ENCODE results near the gene C5orf22.
"Not testable (repeated sequence)": the region's sequence is repeated elsewhere in the genome, so short reads cannot be mapped to it uniquely, and the experiment has no call there.

Gene C5orf22

DNA sequence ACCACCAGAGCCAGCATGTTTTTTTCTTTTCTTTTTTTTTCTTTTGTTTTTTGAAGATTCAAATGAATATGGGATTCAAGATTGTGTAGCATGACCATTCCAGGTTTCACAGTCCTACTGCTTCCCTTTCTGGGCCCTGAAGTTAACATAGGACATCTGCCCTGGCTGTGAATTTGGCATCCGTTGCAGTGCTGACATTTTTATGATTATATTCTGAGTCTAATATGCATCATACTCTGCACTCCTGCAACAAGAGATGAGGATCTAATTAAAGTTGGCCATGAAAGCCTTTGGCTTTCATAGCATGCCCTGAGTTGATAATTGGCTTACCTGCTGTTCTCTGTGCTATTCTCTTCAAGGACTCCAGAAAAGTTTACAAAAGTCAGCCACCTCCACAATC lies 29.8 kb downstream of the C5orf22 start:
- no peaks in the 10 kb centered on the region for H3F3A ChIP-seq (ENCODE audit: low read depth)
- H3K9ac ChIP-seq (ENCODE audit: low read depth, low read length, poor library complexity, severe bottlenecking) = no peak overlapping the region
- H3K9me3 ChIP-seq (ENCODE audit: insufficient read depth, low read depth, low read length) = no peaks in the 10 kb centered on the region; the same call in 1 of the 2 replicates
- H2AFZ ChIP-seq (ENCODE audit: low read length) = no peak overlapping the region
- no peak for TF ChIP-seq EZH2phosphoT487 (IDR thresholded peaks at IDR 0.05; ENCODE audit: borderline replicate concordance)
- TF ChIP-seq, protein P1, sequence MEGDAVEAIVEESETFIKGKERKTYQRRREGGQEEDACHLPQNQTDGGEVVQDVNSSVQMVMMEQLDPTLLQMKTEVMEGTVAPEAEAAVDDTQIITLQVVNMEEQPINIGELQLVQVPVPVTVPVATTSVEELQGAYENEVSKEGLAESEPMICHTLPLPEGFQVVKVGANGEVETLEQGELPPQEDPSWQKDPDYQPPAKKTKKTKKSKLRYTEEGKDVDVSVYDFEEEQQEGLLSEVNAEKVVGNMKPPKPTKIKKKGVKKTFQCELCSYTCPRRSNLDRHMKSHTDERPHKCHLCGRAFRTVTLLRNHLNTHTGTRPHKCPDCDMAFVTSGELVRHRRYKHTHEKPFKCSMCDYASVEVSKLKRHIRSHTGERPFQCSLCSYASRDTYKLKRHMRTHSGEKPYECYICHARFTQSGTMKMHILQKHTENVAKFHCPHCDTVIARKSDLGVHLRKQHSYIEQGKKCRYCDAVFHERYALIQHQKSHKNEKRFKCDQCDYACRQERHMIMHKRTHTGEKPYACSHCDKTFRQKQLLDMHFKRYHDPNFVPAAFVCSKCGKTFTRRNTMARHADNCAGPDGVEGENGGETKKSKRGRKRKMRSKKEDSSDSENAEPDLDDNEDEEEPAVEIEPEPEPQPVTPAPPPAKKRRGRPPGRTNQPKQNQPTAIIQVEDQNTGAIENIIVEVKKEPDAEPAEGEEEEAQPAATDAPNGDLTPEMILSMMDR (conservative IDR thresholded peaks at IDR 0.05; ENCODE audit: low read length) = no peak
- H3K79me2 ChIP-seq (ENCODE audit: insufficient read depth, low read length) = no peaks in the 10 kb centered on the region
- no peaks in the 10 kb centered on the region for H3K36me3 ChIP-seq (ENCODE audit: insufficient read depth, low read length)
- H3K4me2 ChIP-seq (ENCODE audit: low read depth, low read length, poor library complexity, severe bottlenecking) = no peak overlapping the region
- no peaks in the 10 kb centered on the region for H3K4me1 ChIP-seq (ENCODE audit: insufficient read depth, low read length, poor library complexity, severe bottlenecking)
- no peaks in the 10 kb centered on the region for H4K20me1 ChIP-seq (ENCODE audit: insufficient read depth, low read length, poor library complexity, severe bottlenecking)
- no peak overlapping the region for H3K4me3 ChIP-seq (ENCODE audit: low read length, poor library complexity, severe bottlenecking)
- H3K9me2 ChIP-seq (replicated peaks; ENCODE audit: low read depth, low read length) = no peaks in the 10 kb centered on the region
- no peaks in the 10 kb centered on the region for H3K27me3 ChIP-seq (ENCODE audit: insufficient read depth, low read length, poor library complexity, severe bottlenecking)

DNA sequence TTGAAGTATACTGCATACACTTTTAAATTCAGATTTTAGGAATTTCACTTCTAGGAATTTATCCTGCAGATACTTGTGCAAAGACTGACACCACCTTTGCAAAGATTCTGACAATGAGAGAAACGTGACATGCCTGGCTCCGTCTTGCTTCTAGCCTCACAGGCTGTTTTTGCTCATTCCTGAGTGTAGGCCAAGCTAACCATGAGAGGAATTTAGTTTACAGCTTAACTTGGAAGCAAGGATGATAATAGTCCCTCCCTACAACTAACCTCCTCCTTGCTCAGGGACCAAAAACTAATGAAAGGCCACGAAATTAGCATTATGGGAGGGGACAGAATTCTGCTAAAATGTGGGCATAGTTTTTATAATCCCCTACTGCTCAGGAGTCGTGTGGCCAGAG lies 31.1 kb downstream of the C5orf22 start:
- Histone ChIP-seq H3K36me3 (ENCODE audit: insufficient read depth, low read length) (no peaks in the 10 kb centered on the region), H3K9ac (ENCODE audit: low read depth, low read length, poor library complexity, severe bottlenecking) (no peak overlapping the region), H2AFZ (ENCODE audit: low read length) (no peak overlapping the region), H4K20me1 (ENCODE audit: insufficient read depth, low read length, poor library complexity, severe bottlenecking) (no peaks in the 10 kb centered on the region), H3K9me2 (replicated peaks; ENCODE audit: low read depth, low read length) (no peaks in the 10 kb centered on the region), H3K4me3 (ENCODE audit: low read length, poor library complexity, severe bottlenecking) (no peak overlapping the region), H3K4me2 (ENCODE audit: low read depth, low read length, poor library complexity, severe bottlenecking) (no peak overlapping the region), H3K27me3 (ENCODE audit: insufficient read depth, low read length, poor library complexity, severe bottlenecking) (no peaks in the 10 kb centered on the region), H3K9me3 (ENCODE audit: insufficient read depth, low read depth, low read length) (no peaks in the 10 kb centered on the region; the same call in 1 of the 2 replicates), H3K79me2 (ENCODE audit: insufficient read depth, low read length) (no peaks in the 10 kb centered on the region), H3F3A (ENCODE audit: low read depth) (no peaks in the 10 kb centered on the region), H3K4me1 (ENCODE audit: insufficient read depth, low read length, poor library complexity, severe bottlenecking) (no peaks in the 10 kb centered on the region)
- no peak for TF ChIP-seq EZH2phosphoT487 (IDR thresholded peaks at IDR 0.05; ENCODE audit: borderline replicate concordance)
- TF ChIP-seq, protein P1 (conservative IDR thresholded peaks at IDR 0.05; ENCODE audit: low read length) = no peak

DNA sequence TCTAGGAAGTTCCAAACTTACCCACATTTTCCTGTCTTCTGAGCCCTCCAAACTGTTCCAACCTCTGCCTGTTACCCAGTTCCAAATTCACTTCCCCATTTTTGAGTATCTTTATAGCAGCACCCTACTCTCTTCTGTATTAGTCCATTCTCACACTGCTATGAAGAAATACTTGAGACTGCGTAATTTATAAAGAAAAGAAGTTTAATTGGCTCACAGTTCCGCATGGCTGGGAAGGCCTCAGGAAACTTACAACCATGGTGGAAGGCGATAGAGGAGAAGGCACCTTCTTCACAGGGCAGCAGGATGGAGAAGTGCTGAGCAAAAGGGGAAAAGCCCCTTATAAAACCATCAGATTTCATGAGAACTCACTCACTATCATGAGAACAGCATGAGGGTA lies 34.3 kb downstream of the C5orf22 start:
- H3F3A ChIP-seq (ENCODE audit: low read depth); H3K4me2 ChIP-seq (ENCODE audit: low read depth, low read length, poor library complexity, severe bottlenecking); H3K36me3 ChIP-seq (ENCODE audit: insufficient read depth, low read length); H3K4me1 ChIP-seq (ENCODE audit: insufficient read depth, low read length, poor library complexity, severe bottlenecking); H3K4me3 ChIP-seq (ENCODE audit: low read length, poor library complexity, severe bottlenecking); H3K27me3 ChIP-seq (ENCODE audit: insufficient read depth, low read length, poor library complexity, severe bottlenecking); H3K9me3 ChIP-seq (ENCODE audit: insufficient read depth, low read depth, low read length); H3K79me2 ChIP-seq (ENCODE audit: insufficient read depth, low read length); H2AFZ ChIP-seq (ENCODE audit: low read length); H3K9me2 ChIP-seq (replicated peaks; ENCODE audit: low read depth, low read length); H4K20me1 ChIP-seq (ENCODE audit: insufficient read depth, low read length, poor library complexity, severe bottlenecking); H3K9ac ChIP-seq (ENCODE audit: low read depth, low read length, poor library complexity, severe bottlenecking): not testable (repeated sequence)

DNA sequence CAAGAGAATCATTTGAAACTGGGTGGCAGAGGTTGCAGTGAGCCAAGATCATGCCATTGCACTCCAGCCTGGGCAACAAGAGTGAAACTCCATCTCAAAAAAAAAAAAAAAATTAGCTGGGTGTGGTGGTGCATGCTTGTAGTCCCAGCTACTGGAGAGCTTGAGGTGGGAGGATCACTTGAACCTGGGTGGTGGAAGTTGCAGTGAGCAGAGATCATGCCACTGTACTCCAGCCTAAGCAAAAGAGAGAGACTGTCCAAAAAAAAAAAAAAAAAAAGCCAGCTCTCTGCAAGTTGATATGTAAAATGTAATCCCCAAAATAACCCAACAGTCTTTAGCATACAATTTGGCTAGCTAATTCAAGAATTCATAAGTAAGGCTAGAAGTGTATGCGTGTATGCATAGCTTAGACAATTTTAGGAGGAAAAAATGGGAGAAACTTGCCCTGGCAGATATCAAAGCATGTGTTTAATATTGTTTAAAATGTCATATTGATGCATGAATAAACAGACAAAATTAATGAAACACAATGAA lies 36.3 kb downstream of the C5orf22 start:
- H3K27me3 ChIP-seq (ENCODE audit: insufficient read depth, low read length, poor library complexity, severe bottlenecking) = no peaks in the 10 kb centered on the region
- no peaks in the 10 kb centered on the region for H3K9me2 ChIP-seq (replicated peaks; ENCODE audit: low read depth, low read length)
- no peak overlapping the region for H2AFZ ChIP-seq (ENCODE audit: low read length)
- H3K4me1 ChIP-seq (ENCODE audit: insufficient read depth, low read length, poor library complexity, severe bottlenecking) = no peaks in the 10 kb centered on the region
- TF ChIP-seq EZH2phosphoT487 (IDR thresholded peaks at IDR 0.05; ENCODE audit: borderline replicate concordance) = no peak
- TF ChIP-seq, protein P1 (conservative IDR thresholded peaks at IDR 0.05; ENCODE audit: low read length) = no peak
- no peaks in the 10 kb centered on the region for H3F3A ChIP-seq (ENCODE audit: low read depth)
- no peaks in the 10 kb centered on the region for H3K79me2 ChIP-seq (ENCODE audit: insufficient read depth, low read length)
- H4K20me1 ChIP-seq (ENCODE audit: insufficient read depth, low read length, poor library complexity, severe bottlenecking) = no peaks in the 10 kb centered on the region
- no peaks in the 10 kb centered on the region; the same call in 1 of the 2 replicates for H3K9me3 ChIP-seq (ENCODE audit: insufficient read depth, low read depth, low read length)
- H3K9ac ChIP-seq (ENCODE audit: low read depth, low read length, poor library complexity, severe bottlenecking) = no peak overlapping the region
- H3K4me2 ChIP-seq (ENCODE audit: low read depth, low read length, poor library complexity, severe bottlenecking) = no peak overlapping the region
- no peak overlapping the region for H3K4me3 ChIP-seq (ENCODE audit: low read length, poor library complexity, severe bottlenecking)
- H3K36me3 ChIP-seq (ENCODE audit: insufficient read depth, low read length) = no peaks in the 10 kb centered on the region
